ENCODE data around the gene PNRC1. TPM values are rescaled to one million over a fixed set of nuclear protein-coding genes. Genes with fewer than 3 reads are reported as not detected.

PNRC1 gene
- total and polyA plus RNA-seq, 2 of the 4 experiments (the other 2 are of a cell fraction), result 6.5 to 8.1 TPM

GRCh38 chr6:89042664-89043063 lies 37.9 kb upstream of the PNRC1 start:
- H3K9ac ChIP-seq (ENCODE audit: low read depth, low read length), result no peak overlapping the region
- no TSS peak for BruUV-seq (replicated peaks)
- no peak overlapping the region for H3K4me3 ChIP-seq (ENCODE audit: insufficient read depth, low read depth, low read length)
- H3K36me3 ChIP-seq (ENCODE audit: control insufficient read depth, insufficient read depth, low read length), result no peaks in the 10 kb centered on the region
- H3K9me1 ChIP-seq (ENCODE audit: insufficient read depth, low read length), result no peaks in the 10 kb centered on the region
- no peak overlapping the region for H4K8ac ChIP-seq (ENCODE audit: low read depth in 2 of 2, low read length in 2 of 2)
- H2BK15ac ChIP-seq (ENCODE audit: low read depth, low read length), result no peak overlapping the region
- no peak overlapping the region for H2AK9ac ChIP-seq (replicated peaks; ENCODE audit: low read depth, low read length, poor library complexity)
- no peaks in the 10 kb centered on the region; the same call in 1 of the 2 replicates for H3K27me3 ChIP-seq (ENCODE audit: control insufficient read depth, insufficient read depth, low read length)
- H2AFZ ChIP-seq (replicated peaks; ENCODE audit: low read length, poor library complexity), result no peak overlapping the region
- H3K4me2 ChIP-seq (ENCODE audit: low read depth, low read length), result no peak overlapping the region
- peaks cover 3% of the 10 kb centered on the region; the same call in 1 of the 2 replicates for H3K4me1 ChIP-seq (ENCODE audit: control insufficient read depth, insufficient read depth, low read length)
- ATAC-seq (ENCODE audit: low read depth), result no peak
- no CpG with 5 or more reads among the region's 3 CpGs for WGBS, 2 experiments (ENCODE audit: extremely low coverage in 2 of 2, insufficient read length in 1 of 2)
- no peak overlapping the region for H4K91ac ChIP-seq (ENCODE audit: insufficient read depth, low read depth, low read length)
- no peak for DNase-seq
- no peak for TF ChIP-seq FOS (IDR thresholded peaks at IDR 0.05; ENCODE audit: low read depth, low read length)
- TF ChIP-seq BHLHE40 (IDR thresholded peaks at IDR 0.05; ENCODE audit: low read depth, low read length), result no peak
- no peak for TF ChIP-seq POLR2A (IDR thresholded peaks at IDR 0.05; ENCODE audit: low read depth, low read length)
- TF ChIP-seq RCOR1 (IDR thresholded peaks at IDR 0.05; ENCODE audit: insufficient replicate concordance, low read length), result no peak
- no peak for TF ChIP-seq MXI1 (IDR thresholded peaks at IDR 0.05; ENCODE audit: borderline replicate concordance, low read depth, low read length)
- no peak for TF ChIP-seq SMC3 (IDR thresholded peaks at IDR 0.05; ENCODE audit: low read depth, low read length)
- no peaks in the 10 kb centered on the region for H4K20me1 ChIP-seq (ENCODE audit: insufficient read depth, low read length)
- no peaks in the 10 kb centered on the region for H3K9me3 ChIP-seq (ENCODE audit: control insufficient read depth, insufficient read depth, low read length)
- ChIA-PET CTCF (no interaction called here), POLR2A (ENCODE audit: unreplicated experiment) (no interaction called here)
- H4K5ac ChIP-seq (ENCODE audit: low read depth, low read length), result no peak overlapping the region
- no peak overlapping the region for H2BK120ac ChIP-seq (ENCODE audit: low read depth, low read length)
- intact Hi-C loops (cut with micrococcal nuclease), result no loop called here
- no peak overlapping the region for H3K18ac ChIP-seq (ENCODE audit: low read depth, low read length)
- H3K56ac ChIP-seq (ENCODE audit: extremely low read depth, insufficient read depth, low read length), result no peak overlapping the region
- H2AK5ac ChIP-seq (ENCODE audit: low read depth, low read length), result no peak overlapping the region
- H3K4ac ChIP-seq (ENCODE audit: low read depth, low read length), result no peak overlapping the region
- in situ Hi-C loops (cut with MboI; ENCODE audit: low sequenced_read_pairs), result no loop called here
- dilution Hi-C loops (cut with HindIII; ENCODE audit: low sequenced_read_pairs, unreplicated experiment), result no loop called here
- no peak overlapping the region for H2BK20ac ChIP-seq (ENCODE audit: low read depth, low read length)
- no peak overlapping the region for H3K27ac ChIP-seq (ENCODE audit: insufficient read depth, low read length)
- no peak overlapping the region for H3K14ac ChIP-seq (replicated peaks; ENCODE audit: low read depth, low read length)
- no peaks in the 10 kb centered on the region for H3K79me1 ChIP-seq (ENCODE audit: low read depth in 1 of 2, low read length in 2 of 2)
- H3K23ac ChIP-seq (ENCODE audit: low read depth, low read length), result no peak overlapping the region
- H2BK5ac ChIP-seq (ENCODE audit: low read depth, low read length, poor library complexity, severe bottlenecking), result no peak overlapping the region

All from IMR-90 (cell line).